DMS153 (cell line): ENCODE measurements around the gene NCS1.

Experiments
- DNase-seq: peaks from one replicate; lab custom pipeline; 2025; lab: John Stamatoyannopoulos, UW

The NCS1 gene

DNA sequence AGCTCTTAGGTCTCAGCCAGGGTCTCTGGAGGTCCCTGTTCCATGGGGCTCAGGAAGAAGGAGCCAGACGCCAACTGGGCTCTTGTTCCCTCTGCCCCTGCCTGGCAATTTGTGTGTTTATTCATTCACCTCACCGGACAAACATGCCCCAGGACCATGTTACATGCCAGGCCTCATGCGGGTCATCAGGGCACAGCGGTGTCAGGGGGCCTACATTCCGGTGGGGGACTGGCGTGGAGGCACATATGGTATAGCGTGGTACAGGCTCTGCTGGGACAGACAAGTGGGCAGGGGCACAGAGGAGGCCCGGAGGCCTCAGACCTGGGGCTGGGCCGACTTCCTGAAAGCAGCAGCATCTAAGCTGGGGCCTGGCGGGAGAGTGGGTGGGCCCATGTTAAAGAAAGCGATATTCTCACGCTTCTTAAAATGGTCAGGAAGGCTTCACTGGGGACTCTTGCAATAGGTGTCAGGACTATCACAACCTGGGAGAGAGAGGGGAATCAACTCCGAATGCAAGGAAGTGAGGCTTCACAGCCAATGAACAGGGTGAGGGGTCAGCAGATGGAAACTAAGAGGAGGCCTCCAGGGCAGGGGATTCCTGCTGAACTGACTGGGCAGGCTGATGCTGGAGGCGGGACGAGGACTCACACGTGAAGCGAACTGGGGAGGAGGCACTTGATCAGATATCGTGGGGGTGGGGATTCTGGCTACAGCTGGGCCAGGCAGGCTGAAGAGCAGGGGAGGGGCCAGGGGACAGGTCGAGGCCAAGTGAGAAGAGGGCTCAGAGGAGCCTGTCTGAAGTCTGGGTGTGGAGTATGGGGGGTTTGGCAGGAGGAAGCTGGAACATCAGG, 41.9 kb downstream of the NCS1 start:
- no peak for DNase-seq

- DNase-seq = no peak
Observed at GRCh38 chr9:130214776-130215340, 42.7 kb downstream of the NCS1 start.

DNA sequence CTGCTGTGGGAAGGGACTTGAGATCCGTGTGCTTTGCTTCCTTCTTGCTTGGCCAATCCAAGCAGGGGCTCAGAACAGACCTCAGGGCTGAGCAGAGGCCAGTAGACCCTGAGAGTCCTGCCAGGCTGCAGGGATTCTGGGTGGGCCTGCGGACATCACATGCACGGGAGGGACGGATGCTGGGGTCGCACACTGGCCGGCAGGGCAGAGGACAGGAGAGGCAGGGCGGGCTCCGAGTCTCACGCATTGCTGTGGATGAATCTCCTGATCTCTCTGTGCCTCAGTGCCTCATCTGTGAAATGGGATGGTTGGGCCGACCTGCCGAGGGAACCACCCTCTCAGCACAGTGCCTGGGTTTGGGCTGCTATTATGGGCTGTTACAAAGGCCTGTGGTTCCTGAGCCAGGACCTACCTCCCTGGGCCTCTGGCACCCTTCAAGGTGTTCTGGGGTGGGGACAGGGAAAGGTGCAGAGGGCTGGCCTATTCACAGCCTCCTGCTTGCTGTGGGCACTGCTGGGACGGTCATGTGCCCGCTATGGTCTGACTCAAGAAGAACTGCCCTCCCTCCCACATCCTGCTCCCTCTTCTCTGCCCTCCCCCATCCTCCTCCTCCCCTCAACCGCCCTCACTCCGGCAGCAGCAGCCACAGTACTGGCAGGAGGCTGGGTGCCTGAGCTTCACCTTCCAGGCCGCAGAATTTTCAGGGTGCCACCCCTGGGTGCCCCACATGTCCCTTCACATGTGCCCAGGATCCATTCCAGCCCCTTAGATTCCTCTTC, 43.3 kb downstream of the NCS1 start:
- DNase-seq = no peak

GRCh38 chr9:130217838-130218237, 45.6 kb downstream of the NCS1 start:
- DNase-seq = no peak

GRCh38 chr9:130219661-130220096, 47.5 kb downstream of the NCS1 start:
- no peak for DNase-seq

DNA sequence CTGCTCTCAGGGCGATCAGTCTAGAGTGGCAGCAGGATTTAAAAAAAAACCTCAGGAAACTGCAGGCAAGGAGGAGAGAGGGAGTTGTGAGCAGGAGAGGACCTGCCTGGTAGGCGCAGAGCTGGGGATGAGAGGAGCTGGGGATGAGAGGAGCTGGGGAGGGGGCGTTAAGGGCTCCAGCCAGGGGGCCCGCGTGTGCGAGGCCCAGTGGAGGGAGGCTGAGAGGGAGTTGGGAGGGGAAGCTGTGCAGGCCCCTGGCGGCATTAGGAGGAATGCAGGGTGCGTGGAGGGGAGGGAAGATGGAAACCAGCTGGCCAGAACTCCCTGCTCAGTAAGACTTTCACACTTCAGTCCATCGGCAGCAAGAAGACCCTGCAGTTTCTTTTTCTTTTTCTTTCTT, 48.1 kb downstream of the NCS1 start:
- no peak for DNase-seq

GRCh38 chr9:130222833-130223232, 50.6 kb downstream of the NCS1 start:
- DNase-seq = no peak

- no peak for DNase-seq
Observed at GRCh38 chr9:130225071-130225470, 52.9 kb downstream of the NCS1 start.

DNA sequence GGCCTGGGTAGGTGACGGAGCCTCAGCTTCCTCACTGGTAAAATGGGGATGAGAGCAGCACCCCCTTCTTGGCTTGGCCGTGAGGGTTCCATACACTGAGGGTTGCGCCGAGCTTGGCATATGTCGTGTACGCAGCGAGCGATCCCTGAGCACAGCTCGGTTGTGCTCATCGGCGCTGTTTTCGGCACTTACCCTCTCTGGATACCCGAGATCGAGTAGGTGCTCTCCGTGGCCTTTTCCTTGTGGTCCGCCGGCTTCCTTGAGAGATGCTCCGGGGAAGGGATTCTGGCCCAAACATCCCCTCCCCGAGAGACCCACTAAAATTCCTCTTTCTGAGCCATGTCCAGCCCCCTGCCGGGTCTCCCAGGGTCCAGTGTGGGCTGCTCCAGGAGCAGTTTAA, 53.4 kb downstream of the NCS1 start:
- DNase-seq = no peak

GRCh38 chr9:130226112-130226511, 53.9 kb downstream of the NCS1 start:
- no peak for DNase-seq

DNA sequence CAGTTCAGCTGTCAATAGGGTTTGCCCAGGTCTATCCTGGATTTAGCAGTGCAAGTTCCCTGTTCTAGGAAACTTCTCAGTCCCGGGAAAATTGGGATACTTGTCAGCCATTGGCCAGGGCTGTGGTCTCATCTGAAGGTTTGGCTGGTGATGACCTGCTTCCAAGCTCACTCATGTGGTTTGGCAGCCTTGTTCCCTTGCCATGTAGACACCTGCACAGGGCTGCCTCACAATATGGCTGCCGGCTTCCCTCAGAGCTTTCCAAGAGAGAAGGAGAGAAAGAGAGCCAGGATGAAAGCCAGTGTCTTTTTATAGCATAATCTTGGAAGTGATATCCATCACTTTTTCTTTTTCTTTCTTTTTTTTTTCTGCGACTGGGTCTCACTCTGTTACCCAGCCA, 55.6 kb downstream of the NCS1 start:
- DNase-seq = no peak

- no peak for DNase-seq
Observed at GRCh38 chr9:130229759-130230158, 57.6 kb downstream of the NCS1 start.

DNA sequence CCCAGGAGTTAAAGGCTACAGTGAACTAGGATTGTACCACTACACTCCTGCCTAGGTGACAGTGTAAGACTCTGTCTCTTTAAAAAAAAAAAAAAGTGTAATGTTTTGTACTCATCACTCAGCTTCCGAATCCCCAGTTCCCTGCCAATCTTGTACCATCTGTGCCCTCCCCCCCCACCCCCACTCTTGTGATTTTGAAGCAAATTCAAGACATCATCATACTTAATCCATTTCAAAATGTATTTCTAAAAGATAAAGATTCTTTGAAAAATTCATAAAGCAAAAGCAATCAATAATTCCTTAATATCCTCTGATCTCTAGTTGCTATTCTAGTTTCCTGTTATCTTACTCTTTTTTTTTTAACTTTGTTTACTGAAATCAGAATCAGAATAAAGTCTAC, 58.4 kb downstream of the NCS1 start:
- no peak for DNase-seq

- DNase-seq = no peak
Observed at GRCh38 chr9:130232899-130233586, 60.8 kb downstream of the NCS1 start.

DNA sequence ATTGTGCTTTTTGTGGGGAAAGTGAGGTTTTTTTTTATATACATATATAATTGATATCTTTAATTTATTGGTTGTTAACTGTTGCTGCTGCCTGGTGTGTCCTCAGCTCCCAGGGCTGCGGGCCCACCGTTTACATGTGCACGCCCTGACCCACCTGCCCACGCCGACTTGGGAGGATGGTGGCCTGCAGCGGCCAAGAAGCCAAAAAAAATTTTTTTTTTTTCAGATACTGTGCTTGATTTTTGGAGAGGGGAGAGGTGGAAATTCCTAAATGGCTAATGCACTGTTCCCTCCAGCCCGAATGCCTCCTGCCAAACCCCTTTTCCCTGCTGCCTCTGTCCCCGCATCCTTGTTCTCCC, 61.4 kb downstream of the NCS1 start:
- DNase-seq = no peak

DNA sequence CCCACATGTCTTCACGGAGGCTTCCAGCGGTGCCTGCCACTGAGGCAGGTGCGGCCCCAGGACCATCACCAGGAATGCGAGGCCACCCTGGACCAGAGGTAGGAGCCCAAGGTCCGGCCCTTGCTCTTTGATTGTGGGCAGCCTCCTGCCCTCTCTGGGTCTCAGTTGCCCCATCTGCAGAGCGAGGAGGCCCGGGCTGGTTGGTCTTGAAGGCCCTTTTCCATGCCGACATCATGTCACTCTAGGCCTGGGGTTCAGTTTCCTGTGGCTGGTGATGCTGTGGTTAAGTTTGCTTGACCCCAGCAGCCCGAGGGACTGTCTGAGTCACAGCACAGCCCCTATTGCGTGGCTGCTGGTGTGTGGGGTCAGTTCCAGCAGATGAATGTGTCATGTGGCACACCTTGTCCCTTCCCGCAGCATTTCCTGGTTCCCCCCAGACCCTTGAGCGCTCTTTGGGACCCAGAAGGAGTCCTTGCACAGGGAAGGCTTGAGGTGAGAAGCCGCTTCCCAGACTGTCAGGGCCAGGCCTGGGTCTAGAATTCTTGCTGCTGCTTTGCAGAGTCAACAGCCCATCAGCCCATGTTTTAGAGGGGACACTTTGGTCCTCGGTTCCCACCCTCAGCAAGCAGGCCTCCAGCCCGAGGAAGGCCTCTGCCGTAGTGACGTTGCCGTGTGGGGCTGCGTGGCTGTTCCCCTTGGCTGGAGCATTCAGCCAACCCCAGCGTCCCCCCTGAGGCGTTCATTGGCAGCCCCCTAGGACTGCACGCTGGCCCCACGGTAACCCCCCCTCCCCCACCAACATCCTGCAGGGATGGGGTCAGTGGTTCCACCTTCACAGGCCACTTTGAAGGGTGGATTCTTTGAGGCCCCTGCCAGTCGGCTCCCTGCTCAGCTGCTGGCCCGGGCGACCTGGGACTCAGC, 62.4 kb downstream of the NCS1 start:
- no peak for DNase-seq

DNA sequence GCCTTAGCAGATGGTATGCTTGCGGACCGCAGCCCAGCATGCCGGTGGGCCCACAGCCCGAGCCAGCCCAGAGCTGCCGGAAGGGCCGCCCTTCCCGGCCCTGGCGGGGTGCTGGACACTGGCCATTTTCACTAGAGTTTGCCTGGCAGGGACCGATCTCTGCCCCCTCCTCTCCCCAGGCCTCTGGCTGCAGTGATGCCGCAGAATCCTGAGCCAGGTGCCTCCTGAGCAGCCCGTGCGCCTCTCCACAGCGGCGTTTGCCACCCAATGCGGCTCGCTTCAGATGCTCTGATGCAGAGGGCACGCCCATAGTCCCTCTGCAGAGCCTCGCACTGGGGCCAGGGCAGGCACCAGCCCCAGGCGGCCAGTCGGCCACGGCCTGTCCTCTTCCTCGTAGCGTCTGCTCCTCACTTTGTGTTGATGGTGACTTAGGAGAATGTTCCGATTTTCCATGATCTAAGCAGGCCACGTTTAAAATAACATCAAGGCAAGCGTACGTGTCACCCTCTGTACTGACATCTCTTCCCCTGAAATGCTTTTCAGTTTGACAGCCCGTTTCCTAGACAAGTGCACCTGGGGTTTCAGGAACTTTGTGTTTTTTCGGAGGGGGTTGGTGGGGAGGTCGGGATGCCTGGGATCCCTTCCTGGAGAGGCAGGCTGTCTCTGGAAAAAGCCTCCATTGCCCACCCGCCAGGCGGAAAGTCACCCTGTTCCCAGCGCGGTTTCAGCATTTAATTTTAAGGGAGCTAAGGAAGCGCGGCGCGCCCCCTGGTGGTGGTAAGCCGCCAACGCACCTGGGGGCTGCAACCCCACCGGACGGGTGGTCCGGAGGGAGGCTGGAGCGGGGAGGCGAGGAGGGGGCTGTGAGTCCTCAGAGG, 63.6 kb downstream of the NCS1 start:
- DNase-seq = peak; percentile 33

- DNase-seq = no peak
Observed at GRCh38 chr9:130236436-130236985, 64.3 kb downstream of the NCS1 start.

DNA sequence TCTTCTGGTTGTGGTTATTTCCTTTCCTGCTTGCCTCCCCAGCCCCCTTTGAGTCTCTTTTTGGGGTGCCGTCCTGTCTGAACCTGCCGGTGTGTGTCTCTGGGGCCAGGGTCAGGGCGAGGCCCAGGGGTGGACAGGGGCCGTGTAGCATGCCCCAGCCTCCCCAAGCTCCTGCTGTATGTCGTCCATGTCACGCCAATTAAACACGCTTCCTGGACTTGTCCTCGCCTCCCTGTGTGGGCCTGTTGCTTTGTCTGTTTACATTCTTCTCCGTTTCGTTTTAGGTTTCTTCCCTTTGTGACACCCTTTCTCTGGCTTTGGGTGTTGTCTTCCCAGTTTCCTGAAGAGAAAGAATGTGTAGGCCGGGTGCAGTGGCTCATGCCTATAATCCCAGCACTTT, 64.9 kb downstream of the NCS1 start:
- no peak for DNase-seq
